AG09309 (cell line): Measurements from ENCODE around the gene CSNK1E.
A peak's percentile ranks its signal among the peaks of the same experiment; 100 is the strongest.

Source experiments
- DNase-seq: peaks from one replicate; pipeline ENCODE4 v3.0.0-alpha.2; 2010; ENCODE audit warnings: low read depth
- H3K4me3 ChIP-seq: 2 replicates; pipeline ENCODE4 v1.5.1; 2011; ENCODE audit warnings: mild to moderate bottlenecking, low read depth, low read length, moderate library complexity; ENCODE audit not compliant: control insufficient read depth
- TF ChIP-seq, protein P1 (sequence below): IDR thresholded peaks from 2 replicates; pipeline ENCODE4 v1.5.1; 2011; ENCODE audit warnings: mild to moderate bottlenecking, low read depth, low read length, inconsistent platforms; ENCODE audit not compliant: insufficient read depth, control insufficient read depth; ENCODE audit errors: missing control alignments

Gene CSNK1E

DNA sequence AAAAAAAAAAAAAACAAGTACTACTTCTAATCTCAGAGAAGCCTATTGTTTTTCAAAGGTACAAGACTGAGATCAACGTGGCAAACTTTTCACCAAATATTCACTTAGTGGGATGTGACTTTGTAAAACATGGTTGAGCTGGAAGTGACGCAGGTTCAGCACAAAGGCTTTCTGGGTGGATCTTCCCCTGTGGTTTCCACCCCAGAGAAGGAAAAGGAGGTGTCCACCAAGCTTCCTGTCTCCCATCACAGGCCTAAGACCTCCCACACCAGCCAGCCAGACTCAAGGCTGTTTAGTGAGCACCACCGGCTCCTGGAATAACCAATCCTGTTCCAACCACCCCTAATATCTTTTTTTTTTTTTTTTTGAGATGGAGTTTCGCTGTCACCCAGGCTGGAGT, 50.1 kb downstream of the CSNK1E start:
- TF ChIP-seq, protein P1, sequence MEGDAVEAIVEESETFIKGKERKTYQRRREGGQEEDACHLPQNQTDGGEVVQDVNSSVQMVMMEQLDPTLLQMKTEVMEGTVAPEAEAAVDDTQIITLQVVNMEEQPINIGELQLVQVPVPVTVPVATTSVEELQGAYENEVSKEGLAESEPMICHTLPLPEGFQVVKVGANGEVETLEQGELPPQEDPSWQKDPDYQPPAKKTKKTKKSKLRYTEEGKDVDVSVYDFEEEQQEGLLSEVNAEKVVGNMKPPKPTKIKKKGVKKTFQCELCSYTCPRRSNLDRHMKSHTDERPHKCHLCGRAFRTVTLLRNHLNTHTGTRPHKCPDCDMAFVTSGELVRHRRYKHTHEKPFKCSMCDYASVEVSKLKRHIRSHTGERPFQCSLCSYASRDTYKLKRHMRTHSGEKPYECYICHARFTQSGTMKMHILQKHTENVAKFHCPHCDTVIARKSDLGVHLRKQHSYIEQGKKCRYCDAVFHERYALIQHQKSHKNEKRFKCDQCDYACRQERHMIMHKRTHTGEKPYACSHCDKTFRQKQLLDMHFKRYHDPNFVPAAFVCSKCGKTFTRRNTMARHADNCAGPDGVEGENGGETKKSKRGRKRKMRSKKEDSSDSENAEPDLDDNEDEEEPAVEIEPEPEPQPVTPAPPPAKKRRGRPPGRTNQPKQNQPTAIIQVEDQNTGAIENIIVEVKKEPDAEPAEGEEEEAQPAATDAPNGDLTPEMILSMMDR = no peak
- DNase-seq = no peak
- no peak overlapping the region for H3K4me3 ChIP-seq

- H3K4me3 ChIP-seq = no peak overlapping the region
- DNase-seq = no peak
- TF ChIP-seq, protein P1 = no peak
Observed at GRCh38 chr22:38266120-38266519, 51.1 kb downstream of the CSNK1E start.

GRCh38 chr22:38264322-38264843, 52.9 kb downstream of the CSNK1E start:
- DNase-seq = no peak
- no peak overlapping the region for H3K4me3 ChIP-seq
- TF ChIP-seq, protein P1 = no peak

- TF ChIP-seq, protein P1 = peak; percentile 65
- H3K4me3 ChIP-seq = no peak overlapping the region
- DNase-seq = no peak
Observed at GRCh38 chr22:38262051-38262795, 55.0 kb downstream of the CSNK1E start.

DNA sequence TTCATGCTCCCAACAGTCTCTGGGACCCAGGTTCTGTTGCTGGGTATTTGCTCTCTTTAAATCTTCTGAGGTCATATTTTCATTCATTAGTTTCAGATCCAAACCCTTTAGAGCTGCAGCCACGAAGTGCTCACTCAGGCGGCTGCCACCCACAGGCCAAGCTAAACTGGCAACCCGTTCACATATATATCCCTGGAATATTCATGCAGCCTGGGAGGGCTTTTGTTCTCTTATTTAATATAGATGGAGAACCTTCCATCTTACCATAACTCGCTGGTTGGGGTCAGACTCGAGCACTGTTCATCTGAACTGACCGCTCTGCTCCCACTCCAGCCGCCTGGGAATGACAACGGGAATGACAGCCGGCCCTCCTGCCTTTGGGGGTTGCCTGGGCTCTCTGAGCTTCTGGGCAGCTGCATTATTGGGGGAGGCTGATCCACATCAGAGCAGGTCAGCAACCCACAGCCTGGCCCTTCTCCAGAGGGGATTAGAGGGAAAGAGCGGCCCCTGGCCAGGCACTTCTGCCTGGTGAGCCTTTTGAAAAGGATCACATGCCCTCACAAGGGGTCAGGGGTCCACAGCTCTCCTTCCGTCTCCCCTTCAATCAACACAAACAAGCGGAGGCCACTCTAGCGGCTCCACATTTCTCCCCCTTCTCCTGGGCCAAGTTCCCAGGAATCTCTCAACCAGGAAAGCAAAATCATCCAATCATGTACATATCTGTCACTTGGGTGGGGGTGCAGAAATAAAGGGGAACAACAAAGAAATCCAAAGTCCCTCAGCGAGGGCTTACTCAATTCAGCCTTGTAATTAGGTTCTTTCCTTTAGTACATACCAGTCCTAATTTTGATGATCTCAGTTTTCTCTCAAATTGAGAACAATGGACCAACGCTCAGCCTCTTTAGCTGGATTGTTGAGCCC, 56.2 kb downstream of the CSNK1E start:
- TF ChIP-seq, protein P1 = peak; percentile 40
- DNase-seq = no peak
- H3K4me3 ChIP-seq = no peak overlapping the region

- DNase-seq = no peak
- TF ChIP-seq, protein P1 = no peak
Observed at GRCh38 chr22:38259370-38259769, 57.9 kb downstream of the CSNK1E start.

More at GRCh38 chr22:38259370-38259769, 57.9 kb downstream of the CSNK1E start:
- H3K4me3 ChIP-seq = no peak overlapping the region
